GM21825 (cell line): ENCODE results near the gene ITGA1.
A peak's percentile ranks its signal among the peaks of the same experiment; 100 is the strongest.
"Not testable (repeated sequence)": the region's sequence is repeated elsewhere in the genome, so short reads cannot be mapped to it uniquely, and the experiment has no call there.

Experiments
- ATAC-seq: cut with Tn5 transposase; IDR thresholded peaks from one replicate; pipeline ENCODE4 v1.9.1; 2021; ENCODE audit warnings: mild to moderate bottlenecking, moderate library complexity; ENCODE audit not compliant: unreplicated experiment

Gene ITGA1

DNA sequence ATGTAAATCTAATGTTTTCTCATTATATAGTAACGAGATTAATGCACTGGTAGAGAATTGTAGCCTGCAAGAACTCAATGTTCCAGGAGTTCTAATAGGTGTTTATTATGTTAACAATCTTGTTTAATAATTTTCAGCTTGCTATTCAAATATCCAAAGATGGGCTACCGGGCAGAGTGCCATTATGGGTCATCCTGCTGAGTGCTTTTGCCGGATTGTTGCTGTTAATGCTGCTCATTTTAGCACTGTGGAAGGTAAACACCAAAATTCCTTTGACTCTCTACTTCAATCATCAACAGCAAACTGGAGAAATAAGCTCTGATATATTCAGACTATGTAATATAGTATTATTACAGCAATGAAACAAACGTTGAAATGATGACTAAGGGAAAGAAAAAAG, 159.5 kb downstream of the ITGA1 start:
- no peak for ATAC-seq

DNA sequence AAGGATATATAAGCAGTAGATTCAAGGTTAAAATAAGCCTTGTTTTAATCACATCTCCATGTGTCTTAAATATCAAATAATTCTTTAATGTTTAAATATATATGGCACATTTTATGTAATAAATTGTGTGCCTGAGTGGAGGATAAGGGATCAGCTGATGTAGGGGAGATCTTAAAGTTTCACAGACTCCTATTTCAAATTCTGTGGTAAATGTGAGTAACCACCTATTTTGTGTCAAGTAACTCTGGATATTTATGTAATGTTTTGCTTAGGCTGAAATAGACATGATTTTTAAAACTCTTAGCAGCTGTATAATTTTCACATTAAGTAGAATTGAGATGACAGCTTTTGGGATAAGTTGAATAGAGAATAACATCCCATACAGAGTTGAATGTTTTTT, 160.1 kb downstream of the ITGA1 start:
- ATAC-seq, result no peak

DNA sequence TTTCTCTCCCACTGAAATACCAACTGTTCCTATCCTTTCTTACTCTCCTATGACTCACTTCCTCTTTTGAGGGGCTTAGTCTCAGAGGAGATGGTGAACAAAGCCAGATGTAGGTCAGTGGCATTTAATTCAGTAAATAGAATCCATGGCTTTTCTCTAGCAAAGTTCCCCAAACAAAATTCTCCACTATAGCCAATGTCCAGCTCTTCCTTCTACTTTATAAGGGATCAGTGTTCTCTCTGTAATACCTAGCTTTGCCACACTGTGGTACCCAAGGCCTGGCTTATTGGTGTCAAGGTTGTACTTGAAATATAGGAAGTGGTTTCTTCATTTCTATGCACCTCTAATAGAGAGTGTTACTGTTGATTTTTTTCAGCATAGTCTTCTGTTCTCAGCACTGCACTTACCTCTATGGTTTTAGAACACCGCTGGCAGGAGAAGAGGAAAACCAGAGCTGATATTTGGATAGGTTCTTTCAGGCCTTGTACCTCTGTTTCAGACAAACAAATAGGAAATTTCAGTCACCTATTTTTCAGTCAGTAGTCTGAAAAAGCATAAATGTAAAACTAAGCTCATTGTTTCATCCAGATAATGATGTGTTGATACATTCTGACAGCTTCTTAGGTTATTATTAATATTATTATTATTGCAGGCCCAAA, 160.8 kb downstream of the ITGA1 start:
- peak; percentile 99 for ATAC-seq

GRCh38 chr5:52950686-52951085, 163.0 kb downstream of the ITGA1 start:
- ATAC-seq, result no peak

DNA sequence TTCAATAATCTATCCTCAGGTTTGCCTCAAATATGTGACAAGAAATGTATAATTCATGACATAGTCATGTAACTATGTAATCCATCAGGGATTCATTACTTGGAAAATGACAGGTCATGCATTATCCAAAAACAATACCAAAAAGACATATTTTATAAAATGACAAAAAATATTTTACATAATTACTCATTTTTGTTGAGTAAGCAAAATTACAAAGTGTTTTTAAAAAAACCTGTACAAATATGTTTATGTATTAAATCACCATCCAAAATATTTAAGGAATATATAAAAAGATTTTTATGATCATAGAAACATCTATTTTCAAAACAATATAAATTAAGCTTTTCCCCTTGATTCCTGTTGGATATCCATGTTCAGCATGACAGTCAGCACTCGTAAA, 164.8 kb downstream of the ITGA1 start:
- ATAC-seq, result no peak

GRCh38 chr5:52956014-52956413, 168.3 kb downstream of the ITGA1 start:
- ATAC-seq, result no peak

DNA sequence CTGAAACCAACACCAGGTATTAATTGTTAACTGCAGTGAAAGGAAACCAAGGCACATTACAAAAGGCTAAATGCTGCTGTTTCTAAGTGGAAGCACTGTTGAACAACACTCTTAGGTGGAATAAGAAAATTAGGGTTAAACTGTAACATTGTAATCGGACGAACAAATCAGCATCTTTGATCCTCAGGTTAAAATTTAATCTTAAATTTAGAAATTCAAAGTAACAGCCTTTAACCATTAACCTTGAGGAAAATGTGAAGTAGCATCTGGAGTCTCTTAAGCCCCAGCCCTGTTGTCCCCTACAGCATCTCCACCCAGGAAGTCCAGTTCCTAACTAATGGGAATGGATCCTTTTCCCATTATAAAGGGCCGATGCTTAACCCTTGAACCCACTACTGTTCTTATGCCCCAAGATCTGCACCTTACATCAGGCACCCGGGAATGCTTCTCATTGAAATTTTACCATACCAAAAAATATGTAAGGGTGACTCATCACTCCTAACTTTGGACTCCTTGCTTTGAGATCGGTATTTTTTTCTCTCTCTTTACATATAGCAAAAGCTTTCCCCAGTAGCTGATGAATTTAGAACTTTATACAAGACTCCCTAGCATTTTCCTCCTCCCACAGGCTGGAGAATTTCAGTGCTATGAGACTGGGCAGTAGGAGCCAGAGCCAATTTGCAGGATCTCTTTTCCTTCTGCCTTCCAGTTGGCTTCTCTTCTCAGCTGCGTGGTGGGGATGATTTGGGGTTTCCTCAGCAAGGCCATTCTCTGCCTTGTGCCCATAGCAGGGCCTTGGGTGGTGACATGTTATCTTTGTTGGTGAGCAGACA, 169.4 kb downstream of the ITGA1 start:
- ATAC-seq, result peak; percentile 75

- ATAC-seq, result no peak
Observed at GRCh38 chr5:52961274-52961681, 173.6 kb downstream of the ITGA1 start.

GRCh38 chr5:52963636-52964035, 175.9 kb downstream of the ITGA1 start:
- no peak for ATAC-seq

DNA sequence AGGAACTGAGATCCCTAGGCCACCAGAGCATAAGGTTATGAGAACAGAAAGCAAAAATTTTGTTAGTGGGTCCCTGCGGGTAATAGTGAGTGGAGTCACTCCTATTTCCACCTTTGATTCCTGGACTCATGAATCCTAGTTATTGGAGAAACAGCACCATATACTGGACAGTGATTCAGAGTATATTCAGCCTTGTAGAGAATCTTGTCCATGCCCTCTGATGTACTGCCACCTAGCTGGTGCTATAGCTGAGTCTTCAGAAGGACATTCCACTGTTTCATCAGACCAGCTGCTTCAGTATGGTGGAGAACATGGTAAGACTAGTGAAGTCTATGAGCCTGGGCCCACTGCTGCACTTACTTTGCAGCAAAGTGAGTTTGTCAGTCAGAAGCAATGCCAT, 176.4 kb downstream of the ITGA1 start:
- ATAC-seq, result no peak

DNA sequence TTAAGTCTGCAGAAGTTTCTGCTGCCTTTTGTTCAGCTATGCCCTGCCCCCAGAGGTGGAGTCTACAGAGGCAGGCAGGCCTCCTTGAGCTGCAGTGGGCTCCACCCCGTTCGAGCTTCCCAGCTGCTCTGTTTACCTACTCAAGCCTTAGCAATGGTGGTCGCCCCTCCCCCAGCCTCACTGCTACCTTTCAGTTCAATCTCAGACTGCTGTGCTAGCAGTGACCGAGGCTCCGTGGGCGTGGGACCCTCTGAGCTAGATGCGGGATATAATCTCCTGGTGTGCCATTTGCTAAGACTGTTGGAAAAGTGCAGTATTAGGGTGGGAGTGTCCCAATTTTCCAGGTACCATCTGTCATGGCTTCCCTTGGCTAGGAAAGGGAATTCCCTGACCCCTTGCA, 188.4 kb downstream of the ITGA1 start:
- not testable (repeated sequence) for ATAC-seq

DNA sequence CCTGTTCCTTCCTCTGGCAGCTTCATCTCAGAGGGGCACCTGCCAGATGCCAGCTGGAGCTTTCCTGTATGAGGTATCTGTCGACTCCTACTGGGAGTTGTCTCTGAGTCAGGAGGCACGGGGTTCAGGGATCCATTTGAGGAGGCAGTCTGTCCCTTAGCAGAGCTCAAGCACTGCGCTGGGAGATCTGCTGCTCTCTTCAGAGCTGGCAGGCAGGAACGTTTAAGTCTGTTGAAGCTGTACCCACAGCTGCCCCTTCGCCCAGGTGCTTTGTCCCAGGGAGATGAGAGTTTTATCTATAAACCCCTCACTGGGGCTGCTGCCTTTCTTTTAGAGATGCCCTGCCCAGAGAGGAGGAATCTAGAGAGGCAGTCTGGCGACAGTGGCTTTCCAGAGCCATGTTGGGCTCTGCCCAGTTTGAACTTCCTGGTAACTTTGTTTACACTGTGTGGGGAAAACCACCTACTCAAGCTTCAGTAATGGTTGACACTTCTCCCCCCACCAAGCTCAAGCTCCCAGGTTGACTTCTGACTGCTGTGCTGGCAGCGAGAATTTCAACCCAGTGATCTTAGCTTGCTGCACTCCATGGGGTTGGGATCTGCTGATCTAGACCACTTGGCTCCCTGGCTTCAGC, 189.7 kb downstream of the ITGA1 start:
- no peak for ATAC-seq

DNA sequence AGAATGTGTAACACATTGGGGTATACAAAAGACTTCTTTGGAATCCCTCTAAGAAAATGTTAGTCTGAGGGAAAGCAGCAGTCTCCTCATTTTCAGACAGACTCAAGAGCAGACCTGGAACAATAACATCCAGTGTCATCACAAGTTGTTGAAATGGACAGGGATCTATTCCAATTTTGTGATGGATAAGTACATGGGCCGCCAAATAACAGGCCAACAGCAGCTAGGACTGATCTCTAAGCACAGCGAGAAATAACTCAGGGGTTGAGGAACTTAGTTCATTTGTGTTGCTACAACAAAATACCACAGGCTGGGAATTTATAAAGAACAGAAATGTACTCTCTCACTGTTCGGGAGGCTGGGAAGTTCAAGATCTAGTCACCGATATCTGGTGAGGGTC, 193.8 kb downstream of the ITGA1 start:
- ATAC-seq, result no peak

GRCh38 chr5:52983731-52984636, 196.3 kb downstream of the ITGA1 start:
- no peak for ATAC-seq

DNA sequence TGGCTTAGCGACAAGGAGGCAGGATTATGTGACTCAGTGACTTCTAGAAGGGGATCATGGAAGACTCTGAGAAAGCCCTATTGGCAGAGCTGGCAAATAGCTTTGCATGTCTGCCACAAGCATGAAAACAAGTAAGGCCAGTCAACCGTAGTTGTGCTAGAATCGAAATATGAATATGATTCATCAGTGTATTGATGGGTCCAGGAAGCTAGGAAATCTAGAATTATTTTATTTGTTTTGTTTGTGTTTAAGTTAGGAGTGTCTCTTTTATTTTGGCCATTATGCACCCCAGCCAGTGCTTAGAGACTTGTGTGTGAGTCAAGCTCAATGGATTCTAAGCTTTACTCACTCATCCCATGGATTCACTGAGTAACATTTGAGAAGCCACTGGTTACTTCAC, 197.6 kb downstream of the ITGA1 start:
- ATAC-seq, result no peak

DNA sequence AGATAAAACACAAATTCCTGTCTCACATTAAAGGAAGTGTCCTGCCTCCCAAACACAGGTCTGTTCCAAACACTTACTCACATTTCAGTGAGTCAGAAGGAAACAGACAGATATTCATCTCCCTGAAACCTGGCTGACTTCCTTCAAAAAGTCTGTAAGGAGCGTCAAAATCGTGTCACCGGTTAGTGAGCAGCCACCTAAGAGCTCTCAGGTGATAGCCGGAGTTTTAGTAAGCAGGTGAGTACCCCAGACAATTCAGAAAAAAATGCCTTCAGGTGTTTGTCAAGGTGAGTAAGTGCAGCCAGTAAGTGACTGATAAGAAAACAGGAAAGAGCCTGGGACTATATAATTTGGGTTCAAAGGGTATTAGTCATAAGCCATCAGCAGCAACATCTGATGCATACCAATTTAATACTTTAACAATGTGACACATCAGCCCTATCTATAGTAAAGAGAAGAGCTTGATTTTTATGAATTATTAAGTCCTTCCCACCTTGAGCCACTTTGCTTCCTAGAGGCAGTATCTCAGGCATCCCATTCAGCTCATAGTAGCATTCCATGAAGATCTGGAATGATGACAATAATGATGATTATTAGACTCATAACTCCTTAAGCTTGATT, 200.1 kb downstream of the ITGA1 start:
- ATAC-seq, result no peak

GRCh38 chr5:52988335-52989024, 200.8 kb downstream of the ITGA1 start:
- ATAC-seq, result peak; percentile 15

DNA sequence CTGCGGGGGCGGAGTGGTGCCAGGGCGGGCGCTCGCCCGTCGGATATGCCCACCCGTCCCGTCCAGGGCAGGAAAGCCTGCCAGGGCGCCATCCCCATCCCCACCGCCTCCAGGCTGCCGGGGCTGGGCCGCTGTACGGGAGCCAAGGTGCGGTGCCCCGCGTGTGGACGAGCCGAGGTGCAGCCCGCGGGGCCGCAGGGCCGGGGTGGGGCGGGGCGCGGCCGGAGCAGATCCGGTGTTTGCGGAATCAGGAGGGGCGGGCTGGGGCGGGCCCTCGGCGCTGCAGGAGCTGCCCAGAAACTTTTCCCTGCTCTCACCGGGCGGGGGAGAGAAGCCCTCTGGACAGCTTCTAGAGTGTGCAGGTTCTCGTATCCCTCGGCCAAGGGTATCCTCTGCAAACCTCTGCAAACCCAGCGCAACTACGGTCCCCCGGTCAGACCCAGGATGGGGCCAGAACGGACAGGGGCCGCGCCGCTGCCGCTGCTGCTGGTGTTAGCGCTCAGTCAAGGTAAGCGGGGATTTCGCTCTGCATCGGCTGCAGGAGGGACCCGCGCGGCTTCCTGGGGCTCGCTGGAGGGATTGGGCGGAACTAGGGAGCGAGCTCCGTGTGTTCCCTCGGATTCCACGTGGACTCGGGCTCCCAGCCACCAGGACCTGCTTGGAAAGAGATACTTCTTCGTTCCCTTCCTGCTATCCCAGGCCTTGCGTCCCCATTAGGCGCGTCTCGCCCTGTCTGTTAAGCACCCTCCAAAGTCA, 201.5 kb downstream of the ITGA1 start, which contains the start of gene ITGA2:
Gene ITGA2 (plus strand): TSS at position 328 of the 756 bp plus-strand sequence. CDS start 117 bp downstream, at position 445.
- peak; percentile 54 for ATAC-seq
